WTC11 (cell line): ENCODE measurements around the gene ITPR3. TPM values are rescaled to one million over a fixed set of nuclear protein-coding genes. Genes with fewer than 3 reads are reported as not detected.

Experiments
- ATAC-seq: fragments of 200-7000 bp; cut with Tn5 transposase; 2 replicates; pipeline ENCODE4 v1.10.0; 2021; ENCODE audit warnings: mild to moderate bottlenecking, moderate library complexity
- CTCF ChIA-PET: fragments of 300-600 bp; sonication (Branson Sonifier 250); formaldehyde crosslinking; loops from one replicate; lab custom pipeline; 2021; ENCODE audit warnings: antibody characterized with exemption; lab: Charles Lee
- POLR2A ChIA-PET: fragments of 350-600 bp; sonication (Branson Sonifier 250); formaldehyde crosslinking; loops from one replicate; lab custom pipeline; 2021; ENCODE audit warnings: antibody characterized with exemption; lab: Charles Lee
- DNase-seq: peaks from one replicate; pipeline ENCODE4 v3.0.0; 2021; ENCODE audit warnings: low spot score
- H3K27ac Mint-ChIP-seq: 2 replicates; pipeline ENCODE4 v1.8.0; 2021; ENCODE audit warnings: mixed read lengths
- H3K27me3 Mint-ChIP-seq: 2 replicates; pipeline ENCODE4 v1.8.0; 2021; ENCODE audit warnings: low read depth, mild to moderate bottlenecking, moderate library complexity, mixed read lengths
- H3K36me3 Mint-ChIP-seq: 2 replicates; pipeline ENCODE4 v1.8.0; 2021; ENCODE audit warnings: mixed read lengths
- H3K4me1 Mint-ChIP-seq: 2 replicates; pipeline ENCODE4 v1.8.0; 2022; ENCODE audit warnings: mixed read lengths
- H3K4me3 Mint-ChIP-seq: 2 replicates; pipeline ENCODE4 v1.8.0; 2021; ENCODE audit warnings: mild to moderate bottlenecking, moderate library complexity, mixed read lengths
- H3K9me3 Mint-ChIP-seq: 2 replicates; pipeline ENCODE4 v1.8.0; 2021; ENCODE audit warnings: mixed read lengths
- CREB1 ChIP-seq: sonication (generic); formaldehyde crosslinking; IDR thresholded peaks from 2 replicates; pipeline ENCODE4 v1.8.0; 2023; ENCODE audit warnings: mild to moderate bottlenecking, missing genetic modification reagents
- GRHL2 ChIP-seq: fragments of 250-450 bp; sonication (Bioruptor Pico); IDR thresholded peaks from 2 replicates; pipeline ENCODE4 v1.8.0; 2022; ENCODE audit warnings: mild to moderate bottlenecking, moderate library complexity; ENCODE audit not compliant: insufficient replicate concordance, severe bottlenecking
- IRF2 ChIP-seq: sonication (generic); formaldehyde crosslinking; IDR thresholded peaks from 2 replicates; pipeline ENCODE4 v1.8.0; 2022; ENCODE audit warnings: low read depth, missing genetic modification reagents, borderline replicate concordance
- JUN ChIP-seq: sonication (generic); formaldehyde crosslinking; IDR thresholded peaks from 2 replicates; pipeline ENCODE4 v1.8.0; 2023; ENCODE audit warnings: mild to moderate bottlenecking, missing genetic modification reagents
- KAT7 ChIP-seq: sonication (generic); formaldehyde crosslinking; IDR thresholded peaks from 2 replicates; pipeline ENCODE4 v1.8.1; 2023; ENCODE audit warnings: missing genetic modification reagents, mild to moderate bottlenecking, borderline replicate concordance
- NR2C2 ChIP-seq: sonication (generic); formaldehyde crosslinking; IDR thresholded peaks from 2 replicates; pipeline ENCODE4 v1.8.0; 2022; ENCODE audit warnings: mild to moderate bottlenecking, missing genetic modification reagents
- NR3C1 ChIP-seq: sonication (generic); formaldehyde crosslinking; conservative IDR thresholded peaks from 2 replicates; pipeline ENCODE4 v1.8.1; 2023; ENCODE audit warnings: low read depth, mild to moderate bottlenecking, missing genetic modification reagents
- OVOL2 ChIP-seq: fragments of 250-450 bp; sonication (Bioruptor Pico); IDR thresholded peaks from 2 replicates; pipeline ENCODE4 v1.9.0; 2021; ENCODE audit warnings: mild to moderate bottlenecking, borderline replicate concordance
- RELA ChIP-seq: sonication (generic); formaldehyde crosslinking; IDR thresholded peaks from 2 replicates; pipeline ENCODE4 v1.8.1; 2022; ENCODE audit warnings: missing genetic modification reagents, mild to moderate bottlenecking, borderline replicate concordance
- RORB ChIP-seq: fragments of 250-450 bp; sonication (Bioruptor Pico); IDR thresholded peaks from 2 replicates; pipeline ENCODE4 v1.9.0; 2021; ENCODE audit warnings: mild to moderate bottlenecking
- TCF7 ChIP-seq: sonication (generic); formaldehyde crosslinking; IDR thresholded peaks from 2 replicates; pipeline ENCODE4 v1.8.0; 2022; ENCODE audit warnings: mild to moderate bottlenecking, low read depth, missing genetic modification reagents, moderate library complexity
- TEAD4 ChIP-seq: sonication (generic); formaldehyde crosslinking; IDR thresholded peaks from 2 replicates; pipeline ENCODE4 v1.8.0; 2022; ENCODE audit warnings: mild to moderate bottlenecking, missing genetic modification reagents
- ZNF121 ChIP-seq: sonication (generic); formaldehyde crosslinking; IDR thresholded peaks from 2 replicates; pipeline ENCODE4 v1.8.0; 2023; ENCODE audit warnings: missing genetic modification reagents
- ZNF416 ChIP-seq: fragments of 250-450 bp; sonication (Bioruptor Pico); IDR thresholded peaks from 2 replicates; pipeline ENCODE4 v1.9.0; 2021; ENCODE audit warnings: mild to moderate bottlenecking, inconsistent platforms
- ZNF423 ChIP-seq: fragments of 250-450 bp; sonication (Bioruptor Pico); IDR thresholded peaks from 2 replicates; pipeline ENCODE4 v2.1.2; 2022; ENCODE audit warnings: mild to moderate bottlenecking, moderate library complexity
- total RNA-seq: library from RNA; stranded (reverse); gene quantifications from 3 replicates; pipeline ENCODE4 v1.2.3, GENCODE V29; 2021
- TF ChIP-seq, protein P1 (sequence below): sonication (generic); formaldehyde crosslinking; IDR thresholded peaks from 2 replicates; pipeline ENCODE4 v1.8.1; 2022; ENCODE audit warnings: mild to moderate bottlenecking, missing genetic modification reagents, moderate library complexity, borderline replicate concordance
- TF ChIP-seq, protein P2 (sequence below): sonication (generic); formaldehyde crosslinking; IDR thresholded peaks from 2 replicates; pipeline ENCODE4 v1.8.1; 2023; ENCODE audit warnings: mild to moderate bottlenecking, missing genetic modification reagents, moderate library complexity
- TF ChIP-seq, protein P3 (sequence below): fragments of 250-450 bp; sonication (Bioruptor Pico); IDR thresholded peaks from 2 replicates; pipeline ENCODE4 v2.1.2; 2022; ENCODE audit warnings: mild to moderate bottlenecking, moderate library complexity
- TF ChIP-seq, protein P4 (sequence below): sonication (generic); formaldehyde crosslinking; conservative IDR thresholded peaks from 2 replicates; pipeline ENCODE4 v1.8.1; 2023; ENCODE audit warnings: mild to moderate bottlenecking, low read depth, missing genetic modification reagents, moderate library complexity
- TF ChIP-seq, protein P5 (sequence below): sonication (generic); formaldehyde crosslinking; IDR thresholded peaks from 2 replicates; pipeline ENCODE4 v1.8.1; 2023; ENCODE audit warnings: mild to moderate bottlenecking, missing genetic modification reagents
- TF ChIP-seq, protein P6 (sequence below): sonication (generic); formaldehyde crosslinking; IDR thresholded peaks from 2 replicates; pipeline ENCODE4 v1.8.1; 2023; ENCODE audit warnings: mild to moderate bottlenecking, missing genetic modification reagents, moderate library complexity

Gene ITPR3
- total RNA-seq, 1 experiment from 2014 or later: 47.3 TPM

DNA sequence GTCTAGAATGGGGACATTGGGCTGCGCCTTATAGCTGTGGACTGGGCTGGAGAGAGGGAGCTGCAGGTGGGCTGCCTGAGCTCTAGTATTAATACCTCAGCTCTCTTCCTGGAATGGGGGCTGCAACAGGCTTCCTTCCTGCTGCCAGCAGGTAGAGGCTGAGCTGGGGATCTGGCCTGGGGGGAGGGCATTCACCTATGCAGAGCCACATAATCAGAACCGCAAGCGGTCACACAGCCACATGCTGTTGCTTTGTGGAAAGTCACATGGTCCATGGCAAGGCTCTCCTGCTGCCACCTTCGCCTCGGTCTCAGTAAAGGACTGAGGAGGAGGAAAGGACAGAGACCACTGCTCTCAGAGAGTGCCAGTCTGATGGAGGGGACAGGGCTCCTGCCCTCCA is 35.7 kb downstream of the ITPR3 start (continued):
- TF ChIP-seq, protein P1, sequence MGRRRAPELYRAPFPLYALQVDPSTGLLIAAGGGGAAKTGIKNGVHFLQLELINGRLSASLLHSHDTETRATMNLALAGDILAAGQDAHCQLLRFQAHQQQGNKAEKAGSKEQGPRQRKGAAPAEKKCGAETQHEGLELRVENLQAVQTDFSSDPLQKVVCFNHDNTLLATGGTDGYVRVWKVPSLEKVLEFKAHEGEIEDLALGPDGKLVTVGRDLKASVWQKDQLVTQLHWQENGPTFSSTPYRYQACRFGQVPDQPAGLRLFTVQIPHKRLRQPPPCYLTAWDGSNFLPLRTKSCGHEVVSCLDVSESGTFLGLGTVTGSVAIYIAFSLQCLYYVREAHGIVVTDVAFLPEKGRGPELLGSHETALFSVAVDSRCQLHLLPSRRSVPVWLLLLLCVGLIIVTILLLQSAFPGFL (CRISPR knock-in tag): no peak
- TF ChIP-seq TEAD4 (CRISPR knock-in tag): no peak
- TF ChIP-seq, protein P2, sequence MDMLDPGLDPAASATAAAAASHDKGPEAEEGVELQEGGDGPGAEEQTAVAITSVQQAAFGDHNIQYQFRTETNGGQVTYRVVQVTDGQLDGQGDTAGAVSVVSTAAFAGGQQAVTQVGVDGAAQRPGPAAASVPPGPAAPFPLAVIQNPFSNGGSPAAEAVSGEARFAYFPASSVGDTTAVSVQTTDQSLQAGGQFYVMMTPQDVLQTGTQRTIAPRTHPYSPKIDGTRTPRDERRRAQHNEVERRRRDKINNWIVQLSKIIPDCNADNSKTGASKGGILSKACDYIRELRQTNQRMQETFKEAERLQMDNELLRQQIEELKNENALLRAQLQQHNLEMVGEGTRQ (CRISPR knock-in tag): peak; percentile 73
- no peak for TF ChIP-seq RELA (CRISPR knock-in tag)
- TF ChIP-seq ZNF416 (CRISPR knock-in tag): no peak
- peak; percentile 30; the same call in 1 of the 2 replicates for TF ChIP-seq ZNF423 (CRISPR knock-in tag)
- TF ChIP-seq IRF2 (CRISPR knock-in tag): no peak
- TF ChIP-seq, all 79 proteins: peak for 4

DNA sequence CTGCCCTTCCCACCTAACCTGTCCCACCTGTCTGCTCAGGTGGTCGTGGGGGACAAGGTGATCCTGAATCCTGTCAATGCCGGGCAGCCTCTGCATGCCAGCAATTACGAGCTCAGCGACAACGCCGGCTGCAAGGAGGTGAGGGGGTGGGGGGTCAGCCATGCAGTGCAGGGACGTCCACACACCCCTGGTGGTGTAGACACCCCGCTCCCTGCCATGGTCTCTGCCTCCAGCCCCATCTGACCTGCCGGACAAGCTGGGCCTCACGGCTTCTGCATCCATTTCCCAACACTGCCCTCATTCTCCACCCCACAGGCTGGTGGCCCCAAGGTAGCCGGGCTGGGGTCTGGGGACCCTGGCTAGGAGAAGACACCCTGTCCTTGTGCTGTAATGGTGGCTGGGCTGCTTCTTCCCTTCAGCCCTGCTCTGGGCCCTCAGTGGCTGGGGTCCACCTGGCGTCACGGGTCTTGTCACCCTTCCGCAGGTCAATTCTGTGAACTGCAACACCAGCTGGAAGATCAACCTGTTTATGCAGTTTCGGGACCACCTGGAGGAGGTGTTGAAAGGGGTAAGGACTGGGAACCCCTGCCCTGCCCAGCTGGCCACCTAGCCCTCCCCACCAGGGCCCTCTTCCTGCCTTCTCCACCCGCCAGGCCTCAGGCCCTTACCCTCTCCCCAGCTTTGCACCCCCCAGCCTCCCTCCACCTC is 38.0 kb downstream of the ITPR3 start:
- ChIA-PET CTCF (interaction anchor here (1.1 to 1.5 kb wide), 2 partner anchors 27 to 52 kb away, joined by 3 to 4 read pairs; no protein-coding TSS in a partner anchor), POLR2A (no interaction called here)
- no peak for DNase-seq
- Mint-ChIP-seq H3K36me3 (peaks cover 7% of the 10 kb centered on the region; the same call in 1 of the 2 replicates), H3K4me1 (peaks cover 10% of the 10 kb centered on the region), H3K4me3 (no peak overlapping the region), H3K27ac (no peak overlapping the region), H3K9me3 (no peaks in the 10 kb centered on the region), H3K27me3 (no peaks in the 10 kb centered on the region)
- ATAC-seq: no peak
- TF ChIP-seq CREB1 (no peak), JUN (no peak), NR3C1 (no peak), OVOL2 (CRISPR knock-in tag) (no peak)
- TF ChIP-seq, protein P3, sequence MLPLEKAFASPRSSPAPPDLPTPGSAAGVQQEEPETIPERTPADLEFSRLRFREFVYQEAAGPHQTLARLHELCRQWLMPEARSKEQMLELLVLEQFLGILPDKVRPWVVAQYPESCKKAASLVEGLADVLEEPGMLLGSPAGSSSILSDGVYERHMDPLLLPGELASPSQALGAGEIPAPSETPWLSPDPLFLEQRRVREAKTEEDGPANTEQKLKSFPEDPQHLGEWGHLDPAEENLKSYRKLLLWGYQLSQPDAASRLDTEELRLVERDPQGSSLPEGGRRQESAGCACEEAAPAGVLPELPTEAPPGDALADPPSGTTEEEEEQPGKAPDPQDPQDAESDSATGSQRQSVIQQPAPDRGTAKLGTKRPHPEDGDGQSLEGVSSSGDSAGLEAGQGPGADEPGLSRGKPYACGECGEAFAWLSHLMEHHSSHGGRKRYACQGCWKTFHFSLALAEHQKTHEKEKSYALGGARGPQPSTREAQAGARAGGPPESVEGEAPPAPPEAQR (CRISPR knock-in tag): no peak
- TF ChIP-seq, protein P4, sequence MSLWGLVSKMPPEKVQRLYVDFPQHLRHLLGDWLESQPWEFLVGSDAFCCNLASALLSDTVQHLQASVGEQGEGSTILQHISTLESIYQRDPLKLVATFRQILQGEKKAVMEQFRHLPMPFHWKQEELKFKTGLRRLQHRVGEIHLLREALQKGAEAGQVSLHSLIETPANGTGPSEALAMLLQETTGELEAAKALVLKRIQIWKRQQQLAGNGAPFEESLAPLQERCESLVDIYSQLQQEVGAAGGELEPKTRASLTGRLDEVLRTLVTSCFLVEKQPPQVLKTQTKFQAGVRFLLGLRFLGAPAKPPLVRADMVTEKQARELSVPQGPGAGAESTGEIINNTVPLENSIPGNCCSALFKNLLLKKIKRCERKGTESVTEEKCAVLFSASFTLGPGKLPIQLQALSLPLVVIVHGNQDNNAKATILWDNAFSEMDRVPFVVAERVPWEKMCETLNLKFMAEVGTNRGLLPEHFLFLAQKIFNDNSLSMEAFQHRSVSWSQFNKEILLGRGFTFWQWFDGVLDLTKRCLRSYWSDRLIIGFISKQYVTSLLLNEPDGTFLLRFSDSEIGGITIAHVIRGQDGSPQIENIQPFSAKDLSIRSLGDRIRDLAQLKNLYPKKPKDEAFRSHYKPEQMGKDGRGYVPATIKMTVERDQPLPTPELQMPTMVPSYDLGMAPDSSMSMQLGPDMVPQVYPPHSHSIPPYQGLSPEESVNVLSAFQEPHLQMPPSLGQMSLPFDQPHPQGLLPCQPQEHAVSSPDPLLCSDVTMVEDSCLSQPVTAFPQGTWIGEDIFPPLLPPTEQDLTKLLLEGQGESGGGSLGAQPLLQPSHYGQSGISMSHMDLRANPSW: no peak

DNA sequence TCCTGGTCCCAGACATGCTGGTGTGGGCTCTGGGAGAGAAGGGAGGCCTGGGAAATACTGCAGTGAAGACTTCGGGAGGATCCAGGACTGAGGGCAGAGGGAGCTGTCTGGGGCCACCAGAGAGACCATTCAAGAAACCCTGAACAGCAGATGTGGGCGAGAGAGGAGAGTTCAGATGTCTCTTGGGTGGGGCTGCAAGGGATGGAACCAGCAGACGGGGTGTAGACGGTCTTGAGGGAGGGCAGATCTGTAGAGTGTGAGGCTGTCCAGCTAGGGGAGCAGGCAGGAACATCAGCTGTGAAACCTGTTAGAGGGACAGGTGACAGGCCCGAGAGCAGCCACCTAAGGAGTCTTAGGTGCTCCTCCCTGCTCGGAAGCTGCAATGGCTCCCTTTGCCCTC is 38.9 kb downstream of the ITPR3 start:
- DNase-seq (no peak), ATAC-seq (no peak)
- Mint-ChIP-seq H3K36me3 (peaks cover 7% of the 10 kb centered on the region; the same call in 1 of the 2 replicates), H3K27ac (no peak overlapping the region), H3K9me3 (no peaks in the 10 kb centered on the region), H3K4me3 (no peak overlapping the region), H3K27me3 (no peaks in the 10 kb centered on the region), H3K4me1 (peaks cover 10% of the 10 kb centered on the region)
- ChIA-PET CTCF (interaction anchor here (0.9 to 1.5 kb wide), 2 partner anchors 53 to 70 kb away, joined by 3 read pairs; no protein-coding TSS in a partner anchor), POLR2A (no interaction called here)
- no peak for TF ChIP-seq KAT7 (CRISPR knock-in tag)
- no peak for TF ChIP-seq RORB (CRISPR knock-in tag)
- TF ChIP-seq TCF7: no peak
- TF ChIP-seq, protein P5, sequence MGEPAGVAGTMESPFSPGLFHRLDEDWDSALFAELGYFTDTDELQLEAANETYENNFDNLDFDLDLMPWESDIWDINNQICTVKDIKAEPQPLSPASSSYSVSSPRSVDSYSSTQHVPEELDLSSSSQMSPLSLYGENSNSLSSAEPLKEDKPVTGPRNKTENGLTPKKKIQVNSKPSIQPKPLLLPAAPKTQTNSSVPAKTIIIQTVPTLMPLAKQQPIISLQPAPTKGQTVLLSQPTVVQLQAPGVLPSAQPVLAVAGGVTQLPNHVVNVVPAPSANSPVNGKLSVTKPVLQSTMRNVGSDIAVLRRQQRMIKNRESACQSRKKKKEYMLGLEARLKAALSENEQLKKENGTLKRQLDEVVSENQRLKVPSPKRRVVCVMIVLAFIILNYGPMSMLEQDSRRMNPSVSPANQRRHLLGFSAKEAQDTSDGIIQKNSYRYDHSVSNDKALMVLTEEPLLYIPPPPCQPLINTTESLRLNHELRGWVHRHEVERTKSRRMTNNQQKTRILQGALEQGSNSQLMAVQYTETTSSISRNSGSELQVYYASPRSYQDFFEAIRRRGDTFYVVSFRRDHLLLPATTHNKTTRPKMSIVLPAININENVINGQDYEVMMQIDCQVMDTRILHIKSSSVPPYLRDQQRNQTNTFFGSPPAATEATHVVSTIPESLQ (CRISPR knock-in tag): no peak
- TF ChIP-seq, protein P6, sequence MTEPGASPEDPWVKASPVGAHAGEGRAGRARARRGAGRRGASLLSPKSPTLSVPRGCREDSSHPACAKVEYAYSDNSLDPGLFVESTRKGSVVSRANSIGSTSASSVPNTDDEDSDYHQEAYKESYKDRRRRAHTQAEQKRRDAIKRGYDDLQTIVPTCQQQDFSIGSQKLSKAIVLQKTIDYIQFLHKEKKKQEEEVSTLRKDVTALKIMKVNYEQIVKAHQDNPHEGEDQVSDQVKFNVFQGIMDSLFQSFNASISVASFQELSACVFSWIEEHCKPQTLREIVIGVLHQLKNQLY (CRISPR knock-in tag): no peak
- no peak for TF ChIP-seq ZNF121 (CRISPR knock-in tag)
- no peak for TF ChIP-seq GRHL2 (CRISPR knock-in tag)
- no peak for TF ChIP-seq NR2C2 (CRISPR knock-in tag)
- TF ChIP-seq, protein P4: no peak
